D721Med (cell line): Measurements from ENCODE around the gene IGFBP1.

Source experiments
- DNase-seq: peaks from one replicate; pipeline ENCODE4 v3.0.0; 2011; ENCODE audit warnings: low spot score; ENCODE audit not compliant: insufficient read length
- FAIRE-seq: peaks from 2 replicates; lab custom pipeline; 2011; peaks lifted over from hg19 to GRCh38; lab: Jason Lieb, UNC
- CTCF ChIP-seq: IDR thresholded peaks from 2 replicates; pipeline ENCODE4 v1.5.1; 2012; ENCODE audit warnings: mild to moderate bottlenecking, control low read depth; ENCODE audit not compliant: insufficient read depth; ENCODE audit errors: missing control alignments

The IGFBP1 gene

GRCh38 chr7:45876519-45876918 is 11.8 kb upstream of the IGFBP1 start:
- DNase-seq (no peak), FAIRE-seq (no peak)
- no peak for TF ChIP-seq CTCF

GRCh38 chr7:45878457-45879144 is 9.7 kb upstream of the IGFBP1 start:
- FAIRE-seq (no peak), DNase-seq (no peak)
- TF ChIP-seq CTCF, result no peak

GRCh38 chr7:45880433-45880860 is 7.8 kb upstream of the IGFBP1 start:
- no peak for TF ChIP-seq CTCF
- DNase-seq (no peak), FAIRE-seq (no peak)

GRCh38 chr7:45881280-45881758 is 7.0 kb upstream of the IGFBP1 start:
- no peak for FAIRE-seq
- no peak for TF ChIP-seq CTCF

GRCh38 chr7:45881759-45882464 is 6.4 kb upstream of the IGFBP1 start:
- no peak for TF ChIP-seq CTCF
- DNase-seq (no peak), FAIRE-seq (no peak)

More at GRCh38 chr7:45881280-45881758, 7.0 kb upstream of the IGFBP1 start:
- DNase-seq, result no peak

- no peak for FAIRE-seq
- TF ChIP-seq CTCF, result no peak
- DNase-seq, result no peak
These were observed 5.8 kb upstream of the IGFBP1 start for GRCh38 chr7:45882465-45882810.

GRCh38 chr7:45884136-45884535 is 4.2 kb upstream of the IGFBP1 start:
- no peak for TF ChIP-seq CTCF
- FAIRE-seq (no peak), DNase-seq (no peak)
